Measurements from ENCODE around the gene NCAPG2.
"Not testable (repeated sequence)": the region's sequence is repeated elsewhere in the genome, so short reads cannot be mapped to it uniquely, and the experiment has no call there.

NCAPG2 gene

DNA sequence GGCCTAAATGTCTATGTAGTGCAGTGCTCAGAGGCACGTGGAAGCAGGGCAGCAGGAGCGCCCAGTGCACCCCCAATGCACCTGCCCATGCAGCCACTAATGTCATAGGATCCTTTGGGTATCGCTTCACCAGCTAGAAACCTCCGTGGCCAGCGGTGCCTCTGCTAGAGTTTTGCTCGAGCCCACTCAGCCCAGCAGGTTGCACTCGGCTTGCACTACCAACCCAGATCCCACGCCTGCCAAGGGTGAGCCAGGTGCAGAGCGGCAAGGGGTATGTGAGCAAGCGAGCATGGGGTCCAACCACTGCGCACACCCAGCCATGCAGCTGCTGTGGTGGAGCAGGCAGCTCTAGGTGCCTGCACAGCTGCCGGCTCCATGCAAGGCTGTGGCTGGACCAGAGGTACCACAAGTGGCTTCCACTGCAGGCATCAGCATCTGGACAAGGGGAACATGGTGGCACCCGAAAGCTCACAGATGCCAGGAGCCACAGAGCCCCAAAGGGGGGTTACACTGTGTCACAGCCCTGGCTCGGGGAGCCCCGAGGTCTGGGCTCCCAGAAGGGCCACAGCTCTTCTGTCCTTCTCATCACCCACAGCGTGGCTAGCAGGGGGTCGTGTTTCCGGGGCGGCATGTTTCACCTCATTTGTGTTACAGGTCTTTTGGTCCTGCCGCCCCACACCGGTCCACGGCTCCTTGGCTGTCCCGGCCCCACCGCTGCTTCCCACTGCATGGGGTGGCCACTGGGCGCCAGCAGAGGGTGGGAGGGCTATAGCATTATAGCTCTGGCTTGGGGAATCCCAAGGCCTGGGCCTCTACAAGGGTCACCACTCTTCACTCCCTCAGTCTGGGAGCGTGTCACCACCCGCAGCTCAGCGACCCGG is 2.3 kb upstream of the NCAPG2 start:
- no peak for DNase-seq (ENCODE audit: low read depth)

- DNase-seq (ENCODE audit: low read depth) = no peak
Measured at GRCh38 chr7:158706273-158706704, 1.7 kb upstream of the NCAPG2 start.

- DNase-seq (ENCODE audit: low read depth) = peak; percentile 45
Measured at GRCh38 chr7:158705234-158705850, 738 bp upstream of the NCAPG2 start.

DNA sequence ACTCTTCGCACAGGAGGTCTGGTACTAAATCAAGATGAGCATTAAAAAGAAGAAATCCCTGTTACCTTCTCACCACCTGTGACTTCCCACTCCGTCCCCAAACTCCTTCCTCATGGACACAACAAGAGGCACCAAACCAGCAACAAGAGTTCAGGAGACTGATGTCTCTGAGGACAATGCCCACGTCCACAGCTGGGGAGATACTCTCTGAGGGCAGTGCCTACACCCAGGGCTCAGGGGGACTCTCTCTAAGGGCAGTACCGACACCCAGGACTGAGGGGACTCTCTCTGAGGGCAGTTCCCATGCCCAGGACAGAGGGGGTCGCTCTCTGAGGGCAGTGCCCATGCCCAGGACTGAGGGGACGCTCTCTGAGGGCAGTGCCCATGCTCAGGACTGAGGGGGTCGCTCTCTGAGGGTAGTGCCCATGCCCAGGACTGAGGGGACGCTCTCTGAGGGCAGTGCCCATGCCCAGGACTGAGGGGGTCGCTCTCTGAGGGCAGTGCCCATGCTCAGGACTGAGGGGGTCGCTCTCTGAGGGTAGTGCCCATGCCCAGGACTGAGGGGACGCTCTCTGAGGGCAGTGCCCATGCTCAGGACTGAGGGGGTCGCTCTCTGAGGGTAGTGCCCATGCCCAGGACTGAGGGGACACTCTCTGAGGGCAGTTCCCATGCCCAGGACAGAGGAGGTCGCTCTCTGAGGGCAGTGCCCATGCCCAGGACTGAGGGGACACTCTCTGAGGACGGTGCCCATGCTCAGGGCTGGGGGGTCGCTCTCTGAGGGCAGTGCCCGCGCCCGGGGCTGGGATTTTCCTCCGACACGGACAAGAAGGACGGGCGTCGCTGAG is 703 bp downstream of the NCAPG2 start:
- DNase-seq (ENCODE audit: low read depth) = not testable (repeated sequence)

GRCh38 chr7:158702944-158703343 is 1.7 kb downstream of the NCAPG2 start:
- no peak for DNase-seq (ENCODE audit: low read depth)

GRCh38 chr7:158702196-158702595 is 2.4 kb downstream of the NCAPG2 start:
- no peak for DNase-seq (ENCODE audit: low read depth)

DNA sequence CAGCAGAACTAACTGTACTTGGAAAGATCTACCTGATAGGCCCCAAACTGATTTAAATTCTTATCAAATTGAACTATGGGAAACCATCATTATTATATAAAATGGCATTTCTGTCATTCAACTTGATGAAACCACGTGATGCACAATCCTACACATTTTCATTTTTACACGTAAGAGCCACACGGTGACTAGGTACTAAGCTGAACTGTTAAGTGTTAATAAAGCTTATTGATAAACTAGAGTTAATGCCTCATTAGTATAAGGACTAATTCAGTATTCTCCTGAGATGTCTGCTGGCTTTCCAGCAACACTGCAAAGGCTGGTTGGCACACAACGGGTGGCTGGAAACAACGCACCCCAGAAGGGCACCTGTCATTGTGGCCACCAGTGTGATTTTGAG is 4.6 kb downstream of the NCAPG2 start:
- DNase-seq (ENCODE audit: low read depth) = no peak

DNA sequence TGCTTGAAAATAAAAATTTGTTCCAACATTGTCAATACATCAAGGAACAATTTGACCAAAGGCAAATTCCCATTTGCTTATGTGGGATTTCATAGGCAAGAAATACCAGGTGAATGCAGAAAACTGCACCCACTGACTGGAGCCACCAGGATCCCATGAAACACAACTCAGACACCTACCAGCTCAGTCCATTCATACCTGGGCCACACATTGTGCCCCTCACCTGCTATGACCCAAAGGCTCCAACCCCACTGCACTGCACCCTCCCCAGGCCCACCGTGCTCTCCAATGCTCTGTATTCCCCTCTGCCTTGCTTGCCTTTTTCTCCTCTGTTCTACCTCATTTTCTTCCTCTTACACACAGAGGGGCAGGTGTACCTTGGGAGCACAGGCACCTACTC is 5.3 kb downstream of the NCAPG2 start:
- no peak for DNase-seq (ENCODE audit: low read depth)

DNA sequence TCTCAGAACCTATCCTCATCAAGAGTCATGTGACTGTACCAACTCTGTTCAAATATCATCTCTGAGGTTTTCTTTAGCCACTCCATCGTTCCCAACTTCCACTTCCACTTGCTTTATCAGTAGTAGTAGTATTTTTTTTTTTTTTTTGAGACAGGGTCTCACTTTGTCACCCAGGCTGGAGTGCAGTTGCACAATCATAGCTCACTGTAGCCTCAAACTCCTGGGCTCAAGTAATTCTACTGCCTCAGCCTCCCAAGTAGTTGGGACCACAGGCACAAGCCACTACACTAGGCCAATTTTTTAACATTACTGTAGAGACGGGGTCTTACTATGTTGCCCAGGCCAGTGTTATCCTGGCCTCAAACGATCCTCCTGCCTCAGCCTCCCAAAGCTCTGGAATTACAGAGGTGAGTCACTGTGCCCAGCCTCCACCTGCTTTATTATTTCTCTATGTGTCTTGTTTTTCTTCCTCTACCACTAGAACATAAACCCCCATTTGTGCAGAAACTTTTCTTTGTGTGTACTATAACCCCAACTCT is 5.9 kb downstream of the NCAPG2 start:
- DNase-seq (ENCODE audit: low read depth) = no peak

DNA sequence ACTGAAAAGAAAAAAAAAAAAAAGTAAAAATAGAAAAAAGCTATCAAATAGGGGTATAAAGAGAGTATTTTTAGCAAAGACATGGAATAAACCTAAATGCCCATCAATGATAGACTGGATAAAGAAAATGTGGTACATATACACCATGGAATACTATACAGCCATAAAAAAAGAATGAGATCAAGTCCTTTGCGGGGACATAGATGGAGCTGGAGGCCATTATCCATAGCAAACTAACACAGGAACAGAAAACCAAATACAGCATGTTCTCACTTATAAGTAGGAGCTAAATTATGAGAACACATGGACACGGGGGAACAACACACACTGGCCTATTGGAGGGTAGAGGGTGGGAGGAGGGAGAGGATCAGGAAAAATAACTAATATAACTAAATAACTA is 7.0 kb downstream of the NCAPG2 start:
- not testable (repeated sequence) for DNase-seq (ENCODE audit: low read depth)

DNA sequence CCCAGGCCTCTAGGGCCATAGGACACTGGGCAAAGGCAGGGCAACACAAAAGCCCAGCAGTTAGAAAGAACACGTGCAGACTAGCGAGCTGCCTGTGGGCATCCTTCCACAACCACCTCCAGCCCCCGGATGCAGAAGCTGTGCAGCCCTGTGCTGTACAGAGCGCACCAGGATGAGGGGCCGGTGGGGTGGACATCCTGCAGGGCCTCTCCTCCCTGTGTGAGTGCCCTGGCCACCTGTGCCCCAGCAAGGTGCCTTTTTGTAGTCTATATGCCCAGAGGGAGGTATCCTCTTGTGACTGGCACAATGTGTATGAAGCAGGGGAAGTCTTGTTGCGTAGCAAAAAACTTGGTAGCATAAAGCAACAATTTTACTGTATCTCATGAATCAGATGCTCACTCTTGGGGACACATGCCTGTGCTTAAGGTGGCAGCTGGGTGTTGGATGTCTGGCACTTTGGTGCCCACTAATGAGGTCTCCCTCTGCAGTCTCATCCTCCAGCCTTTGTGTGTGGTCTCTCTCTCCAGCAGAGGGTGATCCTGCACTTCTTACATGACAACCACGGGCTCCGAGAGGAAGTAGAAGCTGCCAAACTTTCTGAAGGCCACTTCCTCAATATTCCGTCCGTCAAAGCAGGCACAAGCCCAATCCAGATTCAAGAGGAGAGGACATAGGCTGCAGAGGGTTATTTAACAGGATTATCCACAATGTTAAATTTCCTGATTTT is 8.7 kb downstream of the NCAPG2 start:
- peak; percentile 88 for DNase-seq (ENCODE audit: low read depth)

DNA sequence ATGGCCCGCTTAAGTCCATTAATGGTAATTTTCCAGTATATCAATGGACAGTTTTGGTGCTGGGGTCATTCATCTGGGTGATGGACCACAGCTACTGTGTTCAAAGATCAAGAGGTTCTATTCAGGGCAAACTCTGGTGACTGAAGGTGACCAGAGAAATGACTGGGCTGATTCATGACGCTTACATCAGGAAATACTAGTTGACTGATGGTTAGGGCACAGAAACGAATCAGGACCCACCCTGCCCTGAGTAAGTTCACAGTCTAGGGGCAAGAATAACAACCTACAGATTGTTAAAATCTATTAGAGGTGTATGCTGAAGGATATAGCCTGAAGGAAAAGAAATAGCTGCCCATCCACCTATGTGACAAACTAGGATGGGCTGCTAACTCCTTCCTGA is 9.5 kb downstream of the NCAPG2 start:
- DNase-seq (ENCODE audit: low read depth) = no peak

DNA sequence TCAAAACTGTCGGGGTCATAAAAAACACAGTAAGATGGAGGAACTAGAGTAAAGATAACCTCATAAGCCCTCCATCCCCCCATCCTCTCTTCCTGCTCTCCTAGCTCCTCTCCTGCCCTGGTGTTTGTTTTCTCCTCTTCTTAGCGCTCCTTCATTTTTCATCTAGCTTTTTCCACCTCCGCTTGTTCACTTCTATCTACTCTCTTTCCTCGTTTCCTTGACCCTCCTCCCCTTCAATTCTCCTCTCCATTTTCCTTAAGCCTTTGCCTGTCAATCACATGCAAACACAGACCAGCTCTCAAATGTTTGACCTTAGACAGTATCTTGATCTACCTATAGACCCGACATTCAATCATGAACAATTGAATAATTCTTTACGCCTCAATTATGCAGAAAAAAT is 10.0 kb downstream of the NCAPG2 start:
- DNase-seq (ENCODE audit: low read depth) = no peak

DNA sequence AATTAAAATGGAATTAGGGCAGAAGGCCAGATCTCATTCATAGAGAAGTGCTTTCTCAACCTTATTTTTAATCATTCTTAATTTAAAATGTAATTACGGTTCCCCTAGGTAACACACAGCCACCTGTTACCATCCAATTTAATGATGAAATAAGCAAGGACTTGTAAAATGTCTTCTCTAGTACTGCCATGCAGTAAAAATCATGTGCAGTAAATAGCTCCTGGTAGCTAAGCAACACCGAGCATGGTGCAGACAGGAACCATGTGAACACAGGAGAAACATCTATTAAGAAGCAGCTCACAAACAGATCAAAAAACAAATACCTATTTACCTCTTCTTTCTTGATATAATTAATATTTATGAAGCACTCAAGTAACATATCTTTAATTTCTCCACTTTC is 15.1 kb downstream of the NCAPG2 start:
- DNase-seq (ENCODE audit: low read depth) = no peak

GRCh38 chr7:158687406-158687805 is 17.2 kb downstream of the NCAPG2 start:
- no peak for DNase-seq (ENCODE audit: low read depth)

- DNase-seq (ENCODE audit: low read depth) = peak; percentile 54
Measured at GRCh38 chr7:158685693-158686092, 18.9 kb downstream of the NCAPG2 start.

DNA sequence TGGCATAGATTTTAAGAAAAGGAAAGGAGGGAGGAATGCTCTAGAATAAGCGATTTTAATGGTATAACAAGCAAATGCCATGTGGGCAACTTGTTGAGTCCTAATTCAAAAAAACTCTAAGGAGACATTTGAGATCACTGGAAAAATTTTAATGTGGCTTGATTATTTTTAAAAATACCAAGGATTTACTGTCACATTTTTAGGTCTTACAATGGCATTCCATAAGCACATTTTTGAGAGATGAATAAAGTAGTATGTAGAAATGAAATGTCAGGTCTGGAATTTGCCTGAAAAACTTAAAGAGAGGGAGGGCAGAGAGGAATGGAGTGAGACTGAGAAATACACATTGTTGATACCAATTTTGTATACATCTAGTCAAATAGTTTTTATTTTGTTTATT is 20.3 kb downstream of the NCAPG2 start:
- DNase-seq (ENCODE audit: low read depth) = peak; percentile 75

DNA sequence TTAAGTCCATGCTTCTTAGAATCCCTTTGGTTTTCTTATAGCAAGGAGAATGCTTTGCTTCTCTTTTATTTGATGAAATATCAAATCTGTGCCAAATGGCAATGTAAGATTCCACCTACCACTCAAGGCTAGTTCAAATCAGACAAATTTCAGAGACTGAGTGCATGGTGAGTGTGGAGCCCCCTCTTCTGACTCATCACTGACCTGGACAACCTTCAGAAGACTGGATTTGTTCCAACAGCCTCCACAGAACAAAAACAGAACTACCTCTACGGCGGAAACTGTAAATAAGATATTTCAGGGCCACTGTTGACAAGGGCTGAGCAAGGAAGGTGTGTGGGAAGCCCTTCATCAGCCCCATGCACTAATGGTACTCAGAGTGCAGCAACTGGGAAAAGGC is 21.1 kb downstream of the NCAPG2 start:
- DNase-seq (ENCODE audit: low read depth) = no peak

DNA sequence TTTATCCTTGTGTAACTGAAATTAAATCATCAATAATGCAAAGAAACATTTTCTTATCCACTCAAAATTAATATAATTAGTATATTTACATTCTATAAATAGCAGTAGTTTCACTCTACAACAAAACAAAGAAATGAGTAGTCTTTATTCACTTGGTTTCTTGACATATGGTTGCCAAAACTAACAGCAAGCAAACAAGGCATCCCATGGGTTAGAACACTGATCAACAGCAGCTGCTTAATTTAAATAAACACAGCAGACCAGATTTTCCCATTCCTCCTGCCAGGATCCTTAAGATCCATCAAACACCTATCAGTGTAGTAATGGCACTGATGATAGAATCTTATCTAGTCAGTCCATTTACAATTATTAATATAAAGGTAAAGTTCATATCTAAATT is 22.1 kb downstream of the NCAPG2 start:
- peak; percentile 13 for DNase-seq (ENCODE audit: low read depth)

DNA sequence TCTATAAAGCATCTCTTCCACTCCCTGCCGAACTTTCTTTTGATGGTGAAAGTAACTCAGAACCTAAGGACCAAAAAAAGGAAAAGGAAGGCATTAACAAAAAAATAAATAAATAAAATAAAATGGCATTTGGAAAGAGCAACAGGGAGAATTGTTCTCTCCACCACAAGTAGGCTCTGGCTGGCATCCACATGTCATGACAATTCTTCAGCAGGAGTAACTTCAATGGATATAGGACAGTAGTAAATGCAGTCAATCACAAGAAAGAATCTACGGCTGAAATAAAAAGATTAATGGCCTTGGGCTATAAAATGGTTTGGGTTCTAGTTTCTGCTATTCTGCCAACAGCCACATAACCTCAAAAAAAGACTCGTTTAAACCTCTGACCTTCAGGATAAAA is 23.9 kb downstream of the NCAPG2 start:
- peak; percentile 53 for DNase-seq (ENCODE audit: low read depth)

- no peak for DNase-seq (ENCODE audit: low read depth)
Measured at GRCh38 chr7:158676906-158677305, 27.7 kb downstream of the NCAPG2 start.
